GM23248 (cell line): ENCODE results near the gene PPP1R9A.

ENCODE experiments used
- EZH2 ChIP-seq: fragments of 200-600 bp; sonication (generic); IDR thresholded peaks from 2 replicates; pipeline ENCODE4 v1.6.1; 2018; ENCODE audit warnings: antibody characterized with exemption, mild to moderate bottlenecking; ENCODE audit not compliant: insufficient read depth, poor library complexity, severe bottlenecking
- EZH2phosphoT487 ChIP-seq: fragments of 200-600 bp; sonication (generic); IDR thresholded peaks from 2 replicates; pipeline ENCODE4 v1.6.1; 2018; ENCODE audit warnings: antibody characterized with exemption, moderate library complexity, mild to moderate bottlenecking, low read depth; ENCODE audit not compliant: insufficient read depth

DNA sequence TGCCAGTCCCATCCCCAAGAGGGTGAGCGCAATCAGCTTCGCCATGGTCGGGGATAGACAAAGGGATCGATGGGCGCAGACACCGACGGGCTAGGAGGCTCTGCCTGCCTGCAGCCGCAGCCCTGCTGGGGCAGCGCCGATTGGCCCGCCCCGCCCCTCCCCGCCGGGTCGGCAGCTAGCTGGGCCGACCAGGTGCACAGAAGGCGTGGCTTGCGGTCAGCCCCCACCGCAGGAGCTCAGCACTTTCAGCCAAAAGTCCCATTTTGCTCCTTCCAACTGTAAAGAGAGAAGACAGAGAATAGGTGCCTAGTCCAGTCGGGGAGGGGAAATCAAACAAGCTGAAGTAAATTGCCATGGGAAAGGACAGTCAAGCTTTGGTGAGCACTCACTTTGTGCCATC lies 417.0 kb downstream of the PPP1R9A start, which contains the start of gene PON1:
- no peak for TF ChIP-seq EZH2phosphoT487
- no peak for TF ChIP-seq EZH2
